ENCODE measurements around the gene ARAP3. TPM values are rescaled to one million over a fixed set of nuclear protein-coding genes. Genes with fewer than 3 reads are reported as not detected.
A peak's percentile ranks its signal among the peaks of the same experiment; 100 is the strongest.

The ARAP3 gene
- total and polyA plus RNA-seq, 2 donors (not counting 3 experiments of a cell fraction or from before 2014, with no cell fraction given): 60.6 to 136 TPM

DNA sequence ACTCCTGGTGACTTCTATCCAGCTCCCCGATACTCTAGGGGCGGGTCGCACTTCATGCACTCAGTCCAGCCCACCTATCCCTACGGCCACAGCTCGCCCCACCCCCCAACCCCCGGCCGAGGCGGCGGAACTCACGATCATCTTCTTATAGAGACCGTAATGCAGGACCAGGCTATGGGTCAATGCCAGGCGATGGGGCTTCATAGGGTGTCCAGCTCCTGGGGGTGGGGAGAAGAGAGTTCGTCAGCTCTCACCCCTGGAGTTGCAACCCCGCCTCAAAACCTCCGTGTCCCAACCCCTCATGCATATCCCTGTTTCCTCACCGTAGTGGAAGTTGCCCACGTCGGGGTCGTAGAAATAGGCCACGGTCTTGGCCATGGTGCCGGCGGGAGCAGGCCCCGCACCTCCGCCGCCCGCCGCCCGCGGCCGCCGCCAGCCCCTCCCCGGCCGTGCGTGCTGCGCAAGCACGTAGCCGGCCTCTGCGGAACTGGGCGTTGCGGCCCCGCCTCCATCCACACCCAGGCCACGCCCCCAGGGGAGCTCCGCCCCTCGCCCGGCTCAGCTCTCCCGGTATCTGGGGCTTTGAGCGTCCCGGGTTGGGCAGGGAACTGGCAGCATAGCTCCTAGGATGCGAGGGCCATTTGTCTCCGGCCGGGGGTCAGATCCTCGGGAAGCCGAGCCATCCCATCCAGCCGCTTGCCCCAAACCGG lies 45.5 kb downstream of the ARAP3 start, which contains the start of the genes HDAC3 and RELL2:
Gene HDAC3, minus strand, starts transcription at position 437 of the 710 bp plus-strand sequence. Its CDS starts 59 bp downstream, at position 378.
Gene RELL2, plus strand, starts transcription at position 585 of the 710 bp plus-strand sequence. CDS start 1,229 bp downstream, outside the sequence.
- peak within 1 kb of the TSS; percentile 85 for H3K4me2 ChIP-seq (ENCODE audit: insufficient read depth, low read length)
- no peak for TF ChIP-seq JUN (IDR thresholded peaks at IDR 0.05; ENCODE audit: borderline replicate concordance, insufficient read depth, insufficient read length, low read depth)
- no peak for TF ChIP-seq EZH2 (IDR thresholded peaks at IDR 0.05; ENCODE audit: borderline replicate concordance, low read depth, low read length, severe bottlenecking)
- peak; percentile 92 for TF ChIP-seq POLR2AphosphoS5 (IDR thresholded peaks at IDR 0.05; ENCODE audit: insufficient read depth, low read depth, low read length)
- TF ChIP-seq POLR2A (IDR thresholded peaks at IDR 0.05; ENCODE audit: low read depth, low read length): peak; percentile 88
- H3K9ac ChIP-seq (replicated peaks; ENCODE audit: extremely low read depth, insufficient read depth, low read length): peak within 1 kb of the TSS; percentile 77
- peak within 1 kb of the TSS; percentile 93 for H2AFZ ChIP-seq (ENCODE audit: low read depth, low read length)
- H3K4me1 ChIP-seq (ENCODE audit: control insufficient read depth, extremely low read depth, insufficient read depth, low read length): peaks cover 21% of the 10 kb centered on the region
- peak within 1 kb of the TSS; percentile 75 to 82 (median 77) for H3K4me3 ChIP-seq (replicated peaks in 1 of 3; ENCODE audit: insufficient read depth in 1 of 3, low read depth in 1 of 3, low read length in 3 of 3)
- peak within 1 kb of the TSS; percentile 38 for H3K27ac ChIP-seq (ENCODE audit: insufficient read depth, low read depth, low read length)
- peaks cover 28% of the 10 kb centered on the region for H3K79me2 ChIP-seq (ENCODE audit: control insufficient read depth, insufficient read depth, low read length)
- DNase-seq (ENCODE audit: low read depth, low spot score) (peak; percentile 95), FAIRE-seq (peak; percentile 95)
- dilution Hi-C loops (cut with MboI; ENCODE audit: extremely low pct_ligation_motif_present, low sequenced_read_pairs) (no loop called here), intact Hi-C loops (cut with micrococcal nuclease) (loop anchor here (1.0 kb wide), 2 partner anchors 17 to 44 kb away; no protein-coding TSS in a partner anchor)
- peaks cover 5% of the 10 kb centered on the region for H4K20me1 ChIP-seq (replicated peaks; ENCODE audit: control insufficient read depth, extremely low read depth, insufficient read depth, low read length)
- POLR2A ChIA-PET: interaction anchor here (0.8 to 1.5 kb wide), 3 partner anchors 18 to 45 kb away, joined by 5 to 8 read pairs (median 6); partner anchors contain the start of gene DIAPH1
- no peaks in the 10 kb centered on the region for H3K36me3 ChIP-seq (ENCODE audit: control insufficient read depth in 2 of 2, extremely low read depth in 1 of 2, insufficient read depth in 2 of 2, low read length in 2 of 2)
- H3K9me3 ChIP-seq (replicated peaks; ENCODE audit: control insufficient read depth, insufficient read depth, low read length): no peaks in the 10 kb centered on the region
- no peaks in the 10 kb centered on the region for H3K27me3 ChIP-seq (ENCODE audit: control insufficient read depth in 2 of 2, insufficient read depth in 2 of 2, low read length in 2 of 2)
- BruUV-seq (replicated peaks): no TSS peak
- H3K9me1 ChIP-seq (replicated peaks; ENCODE audit: control insufficient read depth, extremely low read depth, insufficient read depth, low read length): no peaks in the 10 kb centered on the region
- CTCF ChIA-PET: interaction anchor here (0.6 to 14.7 kb wide), 13 partner anchors 10 to 1077 kb away, joined by 3 to 163 read pairs (median 4); partner anchors contain the start of genes DIAPH1 and FCHSD1

DNA sequence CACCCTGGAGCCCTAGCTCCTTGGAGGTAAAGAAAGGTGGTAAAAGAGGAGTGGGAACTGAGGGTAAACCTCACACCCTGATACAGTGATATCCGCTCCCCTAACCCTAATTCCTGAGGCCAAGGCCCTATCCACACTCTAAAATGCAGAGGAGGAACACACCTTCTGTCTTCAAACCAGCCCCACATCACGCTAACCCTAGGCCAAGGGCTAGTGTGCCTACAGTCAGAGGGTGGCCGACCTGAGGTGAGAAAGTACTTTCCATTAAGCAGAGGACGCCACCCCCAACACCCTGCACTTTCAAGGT lies 46.0 kb downstream of the ARAP3 start:
- BruUV-seq (replicated peaks): no TSS peak
- intact Hi-C loops (cut with micrococcal nuclease): loop anchor here (1.0 kb wide), 1 partner anchor 17 kb away; no protein-coding TSS in a partner anchor

More for the DNA sequence above, 46.0 kb downstream of the ARAP3 start:
- Histone ChIP-seq H3K9me3 (replicated peaks; ENCODE audit: control insufficient read depth, insufficient read depth, low read length) (no peaks in the 10 kb centered on the region), H3K27ac (ENCODE audit: insufficient read depth, low read depth, low read length) (no peak overlapping the region), H3K9ac (replicated peaks; ENCODE audit: extremely low read depth, insufficient read depth, low read length) (peak overlapping the region; percentile 77), H3K79me2 (ENCODE audit: control insufficient read depth, insufficient read depth, low read length) (peaks cover 28% of the 10 kb centered on the region), H3K4me1 (ENCODE audit: control insufficient read depth, extremely low read depth, insufficient read depth, low read length) (peaks cover 19% of the 10 kb centered on the region), H4K20me1 (replicated peaks; ENCODE audit: control insufficient read depth, extremely low read depth, insufficient read depth, low read length) (peaks cover 5% of the 10 kb centered on the region), H3K4me3 (replicated peaks in 1 of 3; ENCODE audit: insufficient read depth in 1 of 3, low read depth in 1 of 3, low read length in 3 of 3) (peak overlapping the region; percentile 75 to 82 (median 77)), H3K4me2 (ENCODE audit: insufficient read depth, low read length) (peak overlapping the region; percentile 83), H3K27me3 (ENCODE audit: control insufficient read depth in 2 of 2, insufficient read depth in 2 of 2, low read length in 2 of 2) (no peaks in the 10 kb centered on the region), H2AFZ (ENCODE audit: low read depth, low read length) (no peak overlapping the region), H3K36me3 (ENCODE audit: control insufficient read depth in 2 of 2, extremely low read depth in 1 of 2, insufficient read depth in 2 of 2, low read length in 2 of 2) (no peaks in the 10 kb centered on the region), H3K9me1 (replicated peaks; ENCODE audit: control insufficient read depth, extremely low read depth, insufficient read depth, low read length) (no peaks in the 10 kb centered on the region)
- no peak for FAIRE-seq
- no peak for TF ChIP-seq JUN (IDR thresholded peaks at IDR 0.05; ENCODE audit: borderline replicate concordance, insufficient read depth, insufficient read length, low read depth)
- ChIA-PET POLR2A (interaction anchor here (1.1 to 1.5 kb wide), 2 partner anchors 32 to 44 kb away, joined by 3 to 5 read pairs; no protein-coding TSS in a partner anchor), CTCF (interaction anchor here (1.5 to 14.7 kb wide), 5 partner anchors 15 to 44 kb away, joined by 3 to 163 read pairs (median 7); partner anchors contain the start of genes DIAPH1 and FCHSD1)
- dilution Hi-C loops (cut with MboI; ENCODE audit: extremely low pct_ligation_motif_present, low sequenced_read_pairs): no loop called here
- DNase-seq (ENCODE audit: low read depth, low spot score): no peak

Data from endothelial cell of umbilical vein (primary cell).